Measurements from ENCODE around the gene CHD9.

DNA sequence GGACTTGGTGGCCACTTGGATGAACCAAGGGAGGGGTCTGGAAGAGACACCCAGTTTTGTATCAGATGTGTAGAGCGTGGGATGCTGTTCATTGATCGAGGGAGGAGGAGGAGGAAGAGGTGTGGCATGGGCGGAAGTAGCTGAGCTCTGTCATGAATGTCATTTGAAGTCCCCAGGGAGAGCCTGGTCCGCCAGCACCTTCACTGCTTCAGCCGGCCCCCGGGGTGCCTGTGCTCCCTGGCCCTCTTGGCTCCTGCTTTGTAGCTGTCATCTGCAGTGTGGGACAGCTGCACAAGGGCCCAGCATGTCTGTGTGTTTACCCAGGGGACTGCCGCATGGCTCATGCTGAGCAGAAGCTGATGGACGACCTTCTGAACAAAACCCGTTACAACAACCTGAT, 304.1 kb downstream of the CHD9 start:
- TF ChIP-seq EZH2 (optimal IDR thresholded peaks at IDR 0.05; ENCODE audit: low read depth, low read length), result no peak
- TF ChIP-seq, protein P1, sequence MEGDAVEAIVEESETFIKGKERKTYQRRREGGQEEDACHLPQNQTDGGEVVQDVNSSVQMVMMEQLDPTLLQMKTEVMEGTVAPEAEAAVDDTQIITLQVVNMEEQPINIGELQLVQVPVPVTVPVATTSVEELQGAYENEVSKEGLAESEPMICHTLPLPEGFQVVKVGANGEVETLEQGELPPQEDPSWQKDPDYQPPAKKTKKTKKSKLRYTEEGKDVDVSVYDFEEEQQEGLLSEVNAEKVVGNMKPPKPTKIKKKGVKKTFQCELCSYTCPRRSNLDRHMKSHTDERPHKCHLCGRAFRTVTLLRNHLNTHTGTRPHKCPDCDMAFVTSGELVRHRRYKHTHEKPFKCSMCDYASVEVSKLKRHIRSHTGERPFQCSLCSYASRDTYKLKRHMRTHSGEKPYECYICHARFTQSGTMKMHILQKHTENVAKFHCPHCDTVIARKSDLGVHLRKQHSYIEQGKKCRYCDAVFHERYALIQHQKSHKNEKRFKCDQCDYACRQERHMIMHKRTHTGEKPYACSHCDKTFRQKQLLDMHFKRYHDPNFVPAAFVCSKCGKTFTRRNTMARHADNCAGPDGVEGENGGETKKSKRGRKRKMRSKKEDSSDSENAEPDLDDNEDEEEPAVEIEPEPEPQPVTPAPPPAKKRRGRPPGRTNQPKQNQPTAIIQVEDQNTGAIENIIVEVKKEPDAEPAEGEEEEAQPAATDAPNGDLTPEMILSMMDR (IDR thresholded peaks at IDR 0.05; ENCODE audit: low read length), result no peak

All from MM.1S (cell line).